HG03280 (cell line): ENCODE measurements around the gene PTPRD.

ENCODE experiments used
- ATAC-seq: cut with Tn5 transposase; IDR thresholded peaks from one replicate; pipeline ENCODE4 v1.9.1; 2021; ENCODE audit warnings: mild to moderate bottlenecking, moderate library complexity; ENCODE audit not compliant: unreplicated experiment

Gene PTPRD

GRCh38 chr9:8332871-8333270 lies 2279.9 kb downstream of the PTPRD start:
- no peak for ATAC-seq

- ATAC-seq: no peak
Observed at GRCh38 chr9:8332331-8332650, 2280.5 kb downstream of the PTPRD start.

DNA sequence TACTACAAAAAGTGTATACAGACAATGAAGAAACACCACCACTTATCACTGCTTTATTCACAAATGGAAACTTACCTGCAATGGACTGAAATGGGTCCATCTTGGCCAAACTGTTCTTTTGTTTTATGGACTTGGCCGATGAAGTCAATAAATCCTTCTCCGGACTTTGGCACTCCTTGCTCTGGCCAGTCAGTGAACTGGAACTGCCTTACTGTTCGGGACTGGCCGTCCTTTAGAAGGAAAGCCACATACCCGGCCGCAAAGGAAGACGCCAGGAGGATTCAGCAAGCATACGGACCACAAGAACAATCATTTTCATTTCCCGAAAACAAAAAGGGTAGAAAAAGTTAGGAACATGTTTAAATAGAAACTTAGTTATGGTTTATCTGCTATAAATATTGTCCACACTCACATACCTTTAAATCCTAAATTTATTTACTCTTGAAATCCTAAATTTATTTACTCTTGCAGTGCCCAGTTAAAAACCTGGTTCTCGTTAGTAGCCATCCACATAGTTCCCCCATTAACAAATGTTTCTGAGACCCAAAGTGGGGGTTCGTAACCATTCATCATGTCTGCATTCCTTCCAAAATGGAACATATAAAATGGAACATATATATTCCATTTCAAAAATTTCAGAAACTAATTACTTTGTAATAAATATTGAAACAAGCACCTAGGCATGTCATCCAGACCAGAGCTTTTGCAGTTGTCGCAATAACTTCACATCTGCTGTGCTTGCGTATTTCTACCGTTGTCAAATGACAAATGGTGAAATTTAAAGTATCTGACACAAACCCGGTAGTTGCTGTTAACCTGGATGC lies 2281.1 kb downstream of the PTPRD start:
- ATAC-seq: no peak

DNA sequence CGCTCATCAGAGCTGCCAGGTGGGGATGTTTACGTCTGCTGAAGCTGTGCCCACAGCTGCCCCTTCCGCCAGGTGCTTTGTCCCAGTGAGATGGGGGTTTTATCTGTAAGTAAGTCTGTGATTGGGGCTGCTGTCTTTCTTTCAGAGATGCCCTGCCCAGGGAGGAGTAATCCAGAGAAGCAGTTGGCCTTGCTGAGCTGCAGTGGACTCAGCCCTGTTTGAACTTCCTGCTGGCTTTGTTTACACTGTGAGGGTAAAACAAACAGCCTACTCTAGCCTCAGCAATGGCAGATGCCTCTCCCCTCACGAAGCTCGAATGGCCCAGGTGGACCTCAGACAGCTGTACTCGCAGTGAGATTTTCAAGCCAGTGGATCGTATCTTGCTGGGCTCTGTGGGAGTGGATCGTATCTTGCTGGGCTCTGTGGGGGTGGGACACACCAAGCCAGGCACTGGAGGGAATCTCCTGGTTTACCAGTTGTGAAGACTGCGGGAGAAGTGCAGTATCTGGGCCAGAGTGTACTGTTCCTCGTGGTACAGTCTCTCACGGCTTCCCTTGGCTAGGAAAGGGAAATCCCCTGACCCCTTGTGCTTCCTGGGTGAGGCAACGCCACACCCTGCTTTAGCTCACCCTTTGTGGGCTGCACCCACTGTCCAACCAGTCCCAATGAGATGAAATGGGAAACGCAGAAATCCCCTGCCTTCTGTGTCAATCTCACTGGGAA lies 2283.1 kb downstream of the PTPRD start:
- no peak for ATAC-seq

- no peak for ATAC-seq
Observed at GRCh38 chr9:8315211-8315610, 2297.6 kb downstream of the PTPRD start.

GRCh38 chr9:8309258-8309657 lies 2303.5 kb downstream of the PTPRD start:
- ATAC-seq: no peak

DNA sequence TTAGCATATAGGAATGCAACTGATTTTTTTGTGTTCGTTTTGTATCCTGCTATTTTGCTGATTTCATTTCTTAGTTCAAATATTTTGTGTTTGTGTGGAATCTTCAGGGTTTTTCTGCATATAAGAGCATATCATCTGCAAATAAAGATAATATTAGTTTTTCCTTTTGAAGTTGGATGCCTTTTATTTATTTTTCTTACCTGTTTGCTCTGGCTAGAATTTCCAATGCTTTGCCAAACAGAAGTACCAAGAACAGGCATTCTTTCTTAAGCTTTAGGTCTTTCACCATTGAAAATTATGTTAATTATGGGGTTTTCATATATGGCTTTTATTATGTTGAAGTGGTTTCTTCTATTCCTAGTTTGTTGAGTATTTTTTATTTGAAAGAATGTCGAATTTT lies 2308.1 kb downstream of the PTPRD start:
- ATAC-seq: no peak

DNA sequence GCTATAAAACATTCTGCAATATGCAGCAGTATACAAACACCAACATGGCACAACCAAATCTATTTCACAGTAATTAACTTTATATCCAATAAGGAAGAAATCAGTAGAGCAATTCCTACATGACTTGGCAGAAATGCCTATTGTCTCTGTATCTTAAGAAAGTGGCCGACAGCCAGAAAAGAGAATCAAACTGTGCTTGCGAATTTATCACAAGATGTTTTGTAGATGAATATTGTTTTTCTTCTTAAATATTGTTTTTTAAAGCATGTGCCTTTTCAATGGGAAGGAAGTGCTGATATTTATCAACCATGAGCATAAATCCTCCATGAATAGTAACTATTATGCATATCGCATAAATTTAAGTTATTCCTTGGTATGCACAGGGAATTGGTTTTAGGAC lies 2311.5 kb downstream of the PTPRD start:
- no peak for ATAC-seq

DNA sequence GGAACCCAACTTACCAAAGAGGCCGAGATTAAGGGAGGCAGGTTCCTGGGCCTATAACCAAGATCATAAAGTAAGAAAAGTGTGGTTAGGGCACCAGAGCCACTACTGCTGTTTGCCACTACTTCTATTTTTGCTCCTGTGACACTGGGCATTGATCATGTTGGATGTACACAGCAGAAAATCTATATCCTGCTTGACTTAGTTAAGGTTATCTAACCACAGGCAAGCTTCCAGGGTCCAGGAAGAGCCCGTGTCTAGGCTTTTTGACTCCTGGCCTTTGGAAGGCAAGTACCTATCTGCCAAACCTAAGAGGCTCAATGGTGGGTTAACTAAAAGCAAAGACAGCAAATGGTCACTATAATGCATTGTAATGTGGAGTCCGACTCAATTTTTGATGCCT lies 2315.8 kb downstream of the PTPRD start:
- no peak for ATAC-seq

DNA sequence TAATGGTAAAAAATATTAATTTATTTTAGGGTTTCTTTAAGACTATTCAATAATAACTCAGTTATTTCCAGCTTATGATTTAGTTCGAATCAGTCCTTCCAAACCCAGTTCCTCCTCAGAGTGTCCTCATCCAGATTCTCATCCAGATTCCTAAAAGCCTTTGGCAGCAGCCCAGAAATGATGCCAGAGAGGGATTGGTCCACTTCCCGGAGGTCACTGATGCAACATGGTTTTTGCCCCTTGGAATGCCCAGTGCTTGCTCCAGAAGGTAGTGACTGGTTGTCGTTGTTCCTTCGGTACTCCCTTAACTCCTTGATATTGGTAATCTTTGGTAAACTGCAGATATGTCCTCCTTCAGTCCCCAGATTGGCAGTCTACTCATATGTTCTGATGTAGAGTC lies 2320.1 kb downstream of the PTPRD start:
- no peak for ATAC-seq

- no peak for ATAC-seq
Observed at GRCh38 chr9:8289681-8290080, 2323.1 kb downstream of the PTPRD start.

DNA sequence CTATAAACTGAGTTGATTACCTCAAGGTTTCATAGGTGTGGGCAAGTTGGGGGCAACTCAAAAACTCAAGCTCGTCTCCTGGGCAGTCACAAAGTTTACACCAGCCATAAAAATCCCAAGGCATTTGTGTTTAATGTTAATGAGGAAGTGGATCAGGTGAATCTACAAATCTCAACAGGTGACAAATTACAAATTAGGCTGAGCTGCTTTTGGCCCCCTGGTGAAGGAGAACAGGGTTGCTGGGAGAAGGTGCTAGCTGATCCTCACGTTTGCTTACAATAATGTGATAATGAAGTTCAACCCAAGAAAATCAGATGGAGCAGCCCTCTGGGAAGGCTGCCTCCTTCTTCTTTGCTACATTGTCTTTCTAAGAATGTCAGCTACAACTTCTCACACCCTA lies 2324.8 kb downstream of the PTPRD start:
- no peak for ATAC-seq

- ATAC-seq: no peak
Observed at GRCh38 chr9:8287501-8287900, 2325.3 kb downstream of the PTPRD start.

GRCh38 chr9:8284884-8285283 lies 2327.9 kb downstream of the PTPRD start:
- no peak for ATAC-seq

DNA sequence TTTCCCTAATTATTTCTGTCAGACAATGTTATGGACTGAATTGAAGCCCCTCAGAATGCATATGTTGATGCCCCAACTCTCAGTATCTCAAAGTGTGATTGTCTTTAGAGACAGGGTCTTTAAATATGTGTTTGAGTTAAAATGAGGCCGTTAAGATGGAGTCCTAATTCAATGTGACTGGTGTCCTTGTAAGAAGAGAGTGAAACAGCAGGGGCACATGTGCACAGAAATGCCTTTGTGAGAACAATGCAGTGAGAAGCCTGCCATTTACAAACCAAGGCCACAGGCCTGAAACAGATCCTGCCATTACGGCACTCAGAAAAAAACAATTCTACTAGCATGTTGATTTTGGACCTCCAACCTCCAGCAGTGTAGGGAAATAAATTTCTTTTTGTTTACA lies 2330.3 kb downstream of the PTPRD start:
- ATAC-seq: no peak

DNA sequence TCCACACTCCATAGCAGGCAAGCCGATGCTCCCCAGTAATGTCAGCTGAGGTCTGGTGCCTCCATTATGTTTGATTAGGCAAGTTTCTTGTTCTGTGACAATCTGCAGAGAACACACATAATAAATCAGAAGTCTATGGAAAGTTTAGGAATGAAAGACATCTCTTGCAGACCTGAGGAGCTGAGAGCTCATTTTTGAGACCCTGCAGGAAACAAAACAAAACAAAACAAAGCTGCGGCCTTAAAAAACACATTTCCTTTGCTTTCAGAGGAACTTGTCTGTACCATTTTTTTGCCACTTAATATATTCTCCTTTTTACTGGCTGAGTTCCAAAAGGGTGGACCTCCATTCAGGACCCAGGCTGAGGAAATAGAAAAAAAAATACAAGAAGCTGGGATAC lies 2332.0 kb downstream of the PTPRD start:
- no peak for ATAC-seq

DNA sequence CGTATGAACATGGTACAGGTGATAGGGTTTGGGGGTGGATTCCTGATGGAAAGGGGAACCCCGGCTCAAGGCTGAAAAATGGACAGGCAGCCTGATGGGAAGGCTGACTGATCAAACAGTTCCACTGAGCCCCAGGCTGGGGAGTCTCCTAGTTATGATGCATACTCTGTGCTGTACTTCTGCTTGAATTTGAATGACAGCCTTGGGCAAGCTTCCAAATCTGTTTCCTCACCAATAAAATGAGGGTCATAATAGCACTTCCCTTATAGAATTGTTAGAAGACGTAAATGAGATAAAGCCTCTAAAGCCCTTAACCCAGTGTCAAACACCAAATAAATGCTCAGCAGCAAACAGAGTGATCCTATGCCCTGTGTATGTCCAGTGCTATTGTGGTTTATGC lies 2334.8 kb downstream of the PTPRD start:
- no peak for ATAC-seq

DNA sequence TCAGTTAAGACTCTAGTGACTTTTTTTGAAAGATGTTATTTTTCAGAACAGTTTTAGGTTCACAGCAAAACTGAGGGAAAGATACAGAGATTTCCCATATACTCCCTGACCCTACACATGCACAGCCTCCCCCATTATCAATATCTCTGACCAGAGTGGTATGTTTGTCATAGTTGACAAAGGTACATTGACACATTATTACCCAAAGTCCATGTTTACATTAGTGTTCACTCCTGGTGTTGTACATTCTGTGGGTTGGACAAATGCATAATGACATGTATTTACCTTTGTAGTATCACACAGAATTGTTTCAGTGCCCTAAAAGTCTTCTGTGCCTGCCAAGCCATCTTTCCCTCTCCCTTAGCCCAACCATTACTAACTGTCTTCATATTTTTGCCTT lies 2342.6 kb downstream of the PTPRD start:
- no peak for ATAC-seq

GRCh38 chr9:8268881-8269280 lies 2343.9 kb downstream of the PTPRD start:
- no peak for ATAC-seq

DNA sequence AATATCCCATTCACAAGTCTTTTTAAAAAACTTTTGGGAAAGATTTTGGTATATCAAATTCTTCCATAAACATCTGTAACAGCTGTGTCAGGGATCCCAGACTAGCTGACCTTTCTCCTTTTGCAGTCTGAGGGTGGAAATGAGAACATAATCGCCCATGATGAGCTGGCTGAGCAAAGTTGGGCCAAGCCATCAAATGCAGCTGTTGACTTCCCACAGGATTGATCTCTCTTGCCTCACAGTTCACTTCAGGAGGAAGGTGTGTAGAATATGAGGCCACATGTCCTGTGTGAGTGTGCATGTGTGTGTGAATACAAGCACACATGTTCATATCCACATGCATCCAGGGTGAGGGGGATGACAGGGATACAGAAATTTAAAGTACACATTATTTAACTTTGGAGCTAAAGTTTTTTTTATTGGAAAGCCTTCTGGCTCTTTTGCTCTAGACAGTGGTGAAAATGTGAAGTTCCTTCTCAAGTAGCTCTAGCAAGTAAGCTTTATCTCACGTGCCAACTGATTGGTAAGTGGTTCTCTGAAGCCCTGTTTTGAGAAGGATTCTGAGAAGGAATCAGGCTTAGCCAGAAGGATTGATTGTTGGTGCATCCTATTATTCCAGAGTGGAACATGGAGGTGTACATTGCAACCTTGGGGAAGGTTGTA lies 2344.5 kb downstream of the PTPRD start:
- ATAC-seq: no peak

DNA sequence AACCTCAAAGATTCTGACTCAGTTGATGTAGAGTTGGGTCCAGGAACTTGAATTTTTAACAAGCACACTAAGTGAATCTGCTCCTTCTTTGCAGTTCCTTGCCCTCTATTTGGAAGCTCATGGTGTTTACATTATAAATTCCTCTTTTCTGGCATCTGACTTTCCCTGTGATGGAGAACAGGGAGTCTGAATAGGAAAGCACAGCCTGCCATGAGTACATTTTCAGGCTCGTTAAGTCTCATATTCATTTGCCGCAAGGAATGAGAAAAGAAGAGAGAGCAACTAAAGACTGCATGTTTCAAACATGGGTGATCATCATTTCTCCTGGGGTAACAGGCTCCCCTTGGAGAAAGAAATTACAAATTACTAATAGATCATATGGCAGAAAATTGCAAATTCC lies 2345.2 kb downstream of the PTPRD start:
- no peak for ATAC-seq

GRCh38 chr9:8266861-8267260 lies 2345.9 kb downstream of the PTPRD start:
- no peak for ATAC-seq
